Measurements from ENCODE around the gene RASSF4. TPM values are rescaled to one million over a fixed set of nuclear protein-coding genes. Genes with fewer than 3 reads are reported as not detected.

Gene RASSF4
- total RNA-seq, 1 experiment from 2014 or later: 11.5 TPM

DNA sequence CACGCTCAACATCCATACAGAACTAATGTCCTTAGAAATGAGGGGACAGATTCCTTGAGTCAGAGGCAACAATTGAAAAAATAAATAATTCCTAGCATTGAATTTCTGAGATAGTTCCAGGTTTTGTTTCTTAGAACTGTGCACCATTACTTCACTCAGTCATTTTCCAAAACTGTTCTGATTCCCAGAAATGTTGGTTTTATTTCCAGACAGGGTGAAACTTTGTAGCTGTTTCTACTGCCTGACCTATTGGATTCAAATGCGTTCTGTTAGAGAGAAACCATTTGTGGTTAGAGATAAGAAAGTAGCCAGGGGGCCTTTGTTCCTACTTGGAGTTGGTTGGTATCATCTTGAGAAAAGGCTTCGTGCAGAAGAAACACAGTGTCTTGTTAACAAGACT is 27.1 kb downstream of the RASSF4 start:
- Histone ChIP-seq H3K23ac (ENCODE audit: insufficient read length, low read depth, low read length) (no peak overlapping the region), H4K20me1 (ENCODE audit: control insufficient read depth, insufficient read depth, insufficient read length) (no peaks in the 10 kb centered on the region), H3K79me1 (ENCODE audit: insufficient read depth, low read depth, low read length, poor library complexity, severe bottlenecking) (no peaks in the 10 kb centered on the region), H3K4me2 (ENCODE audit: insufficient read depth, insufficient read length, low read length) (no peak overlapping the region), H3K23me2 (ENCODE audit: insufficient read length, low read depth, low read length, poor library complexity, severe bottlenecking) (no peaks in the 10 kb centered on the region), H3K4me1 (ENCODE audit: insufficient read depth, low read length) (peaks cover 12% of the 10 kb centered on the region; the same call in 1 of the 2 replicates), H4K91ac (ENCODE audit: insufficient read length, low read depth, low read length) (no peak overlapping the region), H4K8ac (replicated peaks; ENCODE audit: insufficient read length, low read depth, low read length) (no peak overlapping the region), H2BK5ac (ENCODE audit: insufficient read length, low read length) (no peak overlapping the region), H3K14ac (ENCODE audit: insufficient read depth, low read length) (no peak overlapping the region), H4K5ac (ENCODE audit: insufficient read length, low read depth, low read length) (no peak overlapping the region), H3K27ac (ENCODE audit: insufficient read length, low read depth, low read length) (no peak overlapping the region), H3K18ac (ENCODE audit: insufficient read length, low read depth, low read length) (no peak overlapping the region), H3K27me3 (ENCODE audit: insufficient read depth, low read length) (no peaks in the 10 kb centered on the region), H3K4ac (ENCODE audit: low read depth, low read length) (no peak overlapping the region), H2BK120ac (ENCODE audit: low read depth, low read length, poor library complexity, severe bottlenecking) (no peak overlapping the region), H2BK20ac (ENCODE audit: low read depth, low read length, poor library complexity, severe bottlenecking) (no peak overlapping the region), H3K79me2 (ENCODE audit: insufficient read depth, low read length) (no peaks in the 10 kb centered on the region), H3K56ac (ENCODE audit: insufficient read length, low read depth, low read length) (no peak overlapping the region), H3K9me3 (ENCODE audit: control insufficient read depth, low read depth, low read length) (no peaks in the 10 kb centered on the region), H2BK12ac (ENCODE audit: insufficient read length, low read depth, low read length) (no peak overlapping the region), H2AFZ (ENCODE audit: low read length) (no peak overlapping the region), H3T11ph (ENCODE audit: low read length) (no peak overlapping the region), H2BK15ac (ENCODE audit: low read depth, low read length) (no peak overlapping the region), H2AK5ac (ENCODE audit: insufficient read length, low read length) (no peak overlapping the region), H3K9ac (ENCODE audit: extremely low read depth, insufficient read length, low read length) (no peak overlapping the region)
- TF ChIP-seq, protein P1, sequence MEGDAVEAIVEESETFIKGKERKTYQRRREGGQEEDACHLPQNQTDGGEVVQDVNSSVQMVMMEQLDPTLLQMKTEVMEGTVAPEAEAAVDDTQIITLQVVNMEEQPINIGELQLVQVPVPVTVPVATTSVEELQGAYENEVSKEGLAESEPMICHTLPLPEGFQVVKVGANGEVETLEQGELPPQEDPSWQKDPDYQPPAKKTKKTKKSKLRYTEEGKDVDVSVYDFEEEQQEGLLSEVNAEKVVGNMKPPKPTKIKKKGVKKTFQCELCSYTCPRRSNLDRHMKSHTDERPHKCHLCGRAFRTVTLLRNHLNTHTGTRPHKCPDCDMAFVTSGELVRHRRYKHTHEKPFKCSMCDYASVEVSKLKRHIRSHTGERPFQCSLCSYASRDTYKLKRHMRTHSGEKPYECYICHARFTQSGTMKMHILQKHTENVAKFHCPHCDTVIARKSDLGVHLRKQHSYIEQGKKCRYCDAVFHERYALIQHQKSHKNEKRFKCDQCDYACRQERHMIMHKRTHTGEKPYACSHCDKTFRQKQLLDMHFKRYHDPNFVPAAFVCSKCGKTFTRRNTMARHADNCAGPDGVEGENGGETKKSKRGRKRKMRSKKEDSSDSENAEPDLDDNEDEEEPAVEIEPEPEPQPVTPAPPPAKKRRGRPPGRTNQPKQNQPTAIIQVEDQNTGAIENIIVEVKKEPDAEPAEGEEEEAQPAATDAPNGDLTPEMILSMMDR (conservative IDR thresholded peaks at IDR 0.05): no peak
- H3K27me3 Mint-ChIP-seq (ENCODE audit: low read depth): peaks cover 3% of the 10 kb centered on the region
- H3K27ac Mint-ChIP-seq: no peak overlapping the region; a peak in 1 of 7 replicates
- peaks cover 6 to 10% (median 9%) of the 10 kb centered on the region in 3 experiments; a peak in 6 of 7 replicates for H3K36me3 Mint-ChIP-seq (ENCODE audit: insufficient read depth in 1 of 3, low read depth in 3 of 3)
- no peak overlapping the region for H3K4me3 Mint-ChIP-seq
- no peak for DNase-seq
- H3K4me1 Mint-ChIP-seq: peaks cover 69 to 72% of the 10 kb centered on the region in 2 experiments
- H3K9me3 Mint-ChIP-seq: no peaks in the 10 kb centered on the region; a peak in 2 of 5 replicates
- WGBS (ENCODE audit: extremely low coverage, insufficient read length, low lambda C conversion rate): no CpG with 5 or more reads among the region's 3 CpGs
